Spleen (tissue), 11 donors: ENCODE results near the gene SZRD1. TPM values are rescaled to one million over a fixed set of nuclear protein-coding genes. Genes with fewer than 3 reads are reported as not detected.
A peak's percentile ranks its signal among the peaks of the same experiment; 100 is the strongest.

Experiments used
- DNase-seq: peaks from one replicate; pipeline ENCODE4 v3.0.0-alpha.2; 2020
- H3K27ac ChIP-seq, 8 donors: fragments of 200-600 bp; sonication (generic) in 7 of 8; 1 replicate in 4 of 8; 2 replicates in 4 of 8; pipeline versions ENCODE4 v1.5.0 to v1.8.0; 2016 to 2021; ENCODE audit warnings: inconsistent platforms in 4 of 8, mild to moderate bottlenecking in 4 of 8, moderate library complexity in 1 of 8
- H3K27me3 ChIP-seq, 7 donors: fragments of 200-600 bp; sonication (generic) in 6 of 7; replicated peaks in 1 of 7; 1 replicate in 4 of 7; 2 replicates in 3 of 7; pipeline versions ENCODE4 v1.5.0 to v1.8.0; 2016 to 2021; ENCODE audit warnings: inconsistent platforms in 3 of 7, mild to moderate bottlenecking in 1 of 7
- H3K36me3 ChIP-seq, 6 donors: fragments of 200-600 bp; sonication (generic) in 5 of 6; 1 replicate in 4 of 6; 2 replicates in 2 of 6; pipeline versions ENCODE4 v1.5.0 to v1.8.0; 2016 to 2021; ENCODE audit warnings: inconsistent platforms in 2 of 6
- H3K4me1 ChIP-seq, 6 donors: fragments of 200-600 bp; sonication (generic) in 5 of 6; 1 replicate in 3 of 6; 2 replicates in 3 of 6; pipeline versions ENCODE4 v1.5.0 to v1.8.0; 2016 to 2021; ENCODE audit warnings: inconsistent platforms in 3 of 6
- H3K4me3 ChIP-seq, 8 donors: fragments of 200-600 bp; sonication (generic) in 7 of 8; 1 replicate in 4 of 8; 2 replicates in 4 of 8; pipeline versions ENCODE4 v1.5.0 to v1.8.0; 2016 to 2021; ENCODE audit warnings: inconsistent platforms in 4 of 8, mild to moderate bottlenecking in 4 of 8, moderate library complexity in 2 of 8
- H3K9me3 ChIP-seq, 8 donors: fragments of 200-600 bp; sonication (generic) in 7 of 8; 1 replicate in 4 of 8; 2 replicates in 4 of 8; pipeline versions ENCODE4 v1.5.0 to v1.8.0; 2016 to 2021; ENCODE audit warnings: inconsistent platforms in 4 of 8
- POLR2A ChIP-seq, 3 donors: fragments of 450-650 bp; IDR thresholded peaks; one replicate each; pipeline ENCODE4 v1.5.1; 2017; ENCODE audit warnings: antibody characterized with exemption in 3 of 3, mild to moderate bottlenecking in 1 of 3
- POLR2AphosphoS5 ChIP-seq, 3 donors: sonication (generic); formaldehyde crosslinking; IDR thresholded peaks; one replicate each; pipeline ENCODE4 v1.5.1; 2017; ENCODE audit warnings: antibody characterized with exemption in 3 of 3
- WGBS, 5 donors: extraction: QIAGEN DNeasy Blood & Tissue Kit in 3 of 5; methylation state at CpG; one replicate each; pipeline versions ENCODE4 v1.1.5 to v1.1.7; 2013 to 2018; 5-methylcytosine and 5-hydroxymethylcytosine counted together
- intact Hi-C: fragments of 100-400 bp; cut with DNase I; formaldehyde crosslinking; loops from one replicate; pipeline ENCODE4 v1.15.0; 2023; ENCODE audit warnings: low total_unique reads
- polyA plus RNA-seq, 3 donors: library from polyadenylated mRNA; stranded (reverse); fragments of 200-250 nt; gene quantifications; one replicate each; pipeline ENCODE4 v1.2.1, GENCODE V29; 2013
- total RNA-seq, 7 donors: library from RNA; depleted of rRNA in 3 of 7; stranded (reverse); fragments of >200 nt in 3 of 7; fragmentation: NEBNext Ultra II Directional in 4 of 7; extraction: Animal tissue kit (Norgen Biotek cat#: 25700) in 4 of 7; gene quantifications; one replicate each; pipeline versions ENCODE4 v1.1.0 to v1.2.1, GENCODE V29; 2016 to 2021
- TF ChIP-seq, protein P1 (sequence below), 11 experiments: fragments of 200-600 bp in 7 of 11; fragments of 450-650 bp in 4 of 11; sonication (generic) in 4 of 11; IDR thresholded peaks in 8 of 11; conservative IDR thresholded peaks in 3 of 11; 1 replicate in 7 of 11; 2 replicates in 4 of 11; pipeline versions ENCODE4 v1.4.0 to v1.8.0; 2016 to 2021; ENCODE audit warnings: antibody characterized with exemption in 11 of 11, inconsistent platforms in 4 of 11, mild to moderate bottlenecking in 1 of 11
- donor health status: healthy with polysubstance abuse.
- donor health status: DM: no; HTN: no; CAD: no; lungs with moderate emphysema.
- donor health status: DM: no; HTN: no; CAD: no.
- donor health status: Bipolar disorder and iron deficiency.
- donor health status: healthy.
- donor health status: DM: no; HTN: no; CAD: no.
- donor health status: DM: yes; HTN: yes; CAD: no.

Gene SZRD1
- total and polyA plus RNA-seq, 10 donors: 37.8 to 129 (median 84.6) TPM

DNA sequence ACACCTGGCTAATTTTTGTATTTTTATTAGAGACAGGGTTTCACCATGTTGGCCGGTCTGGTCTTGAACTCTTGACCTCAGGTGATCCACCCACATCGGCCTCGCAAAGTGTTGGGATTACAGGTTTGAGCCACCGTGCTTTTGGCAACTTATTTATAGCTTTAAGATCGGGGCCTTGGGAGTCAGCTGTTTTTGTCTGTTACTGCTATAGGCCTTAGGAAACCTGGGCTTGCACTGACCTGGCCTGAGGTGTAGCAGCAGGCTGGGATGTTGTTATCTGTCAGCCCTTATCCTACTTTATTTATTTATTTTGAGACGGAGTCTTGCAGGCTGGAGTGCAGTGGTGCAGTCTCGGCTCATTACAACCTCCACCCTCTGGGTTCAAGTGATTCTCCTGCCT, 11.4 kb downstream of the SZRD1 start:
- TF ChIP-seq, protein P1, sequence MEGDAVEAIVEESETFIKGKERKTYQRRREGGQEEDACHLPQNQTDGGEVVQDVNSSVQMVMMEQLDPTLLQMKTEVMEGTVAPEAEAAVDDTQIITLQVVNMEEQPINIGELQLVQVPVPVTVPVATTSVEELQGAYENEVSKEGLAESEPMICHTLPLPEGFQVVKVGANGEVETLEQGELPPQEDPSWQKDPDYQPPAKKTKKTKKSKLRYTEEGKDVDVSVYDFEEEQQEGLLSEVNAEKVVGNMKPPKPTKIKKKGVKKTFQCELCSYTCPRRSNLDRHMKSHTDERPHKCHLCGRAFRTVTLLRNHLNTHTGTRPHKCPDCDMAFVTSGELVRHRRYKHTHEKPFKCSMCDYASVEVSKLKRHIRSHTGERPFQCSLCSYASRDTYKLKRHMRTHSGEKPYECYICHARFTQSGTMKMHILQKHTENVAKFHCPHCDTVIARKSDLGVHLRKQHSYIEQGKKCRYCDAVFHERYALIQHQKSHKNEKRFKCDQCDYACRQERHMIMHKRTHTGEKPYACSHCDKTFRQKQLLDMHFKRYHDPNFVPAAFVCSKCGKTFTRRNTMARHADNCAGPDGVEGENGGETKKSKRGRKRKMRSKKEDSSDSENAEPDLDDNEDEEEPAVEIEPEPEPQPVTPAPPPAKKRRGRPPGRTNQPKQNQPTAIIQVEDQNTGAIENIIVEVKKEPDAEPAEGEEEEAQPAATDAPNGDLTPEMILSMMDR (IDR thresholded peaks at IDR 0.05 in 8 of 11, conservative IDR thresholded peaks at IDR 0.05 in 3 of 11): no peak
- TF ChIP-seq POLR2AphosphoS5 (IDR thresholded peaks at IDR 0.05) (no peak), POLR2A (IDR thresholded peaks at IDR 0.05) (no peak)
- intact Hi-C loops: no loop called here
- DNase-seq: no peak
- Histone ChIP-seq H3K4me1 (peaks cover 33 to 100% (median 76%) of the 10 kb centered on the region in 6 donors), H3K27ac (peak overlapping the region in 1 of 8 donors; percentile 19), H3K4me3 (no peak overlapping the region), H3K27me3 (no peaks in the 10 kb centered on the region), H3K9me3 (no peaks in the 10 kb centered on the region), H3K36me3 (peaks cover 0 to 27% (median 0%) of the 10 kb centered on the region in 6 donors)
- WGBS, 5 donors: 72 to 84% (median 82%) methylated on average over 7 of the region's 7 CpGs

DNA sequence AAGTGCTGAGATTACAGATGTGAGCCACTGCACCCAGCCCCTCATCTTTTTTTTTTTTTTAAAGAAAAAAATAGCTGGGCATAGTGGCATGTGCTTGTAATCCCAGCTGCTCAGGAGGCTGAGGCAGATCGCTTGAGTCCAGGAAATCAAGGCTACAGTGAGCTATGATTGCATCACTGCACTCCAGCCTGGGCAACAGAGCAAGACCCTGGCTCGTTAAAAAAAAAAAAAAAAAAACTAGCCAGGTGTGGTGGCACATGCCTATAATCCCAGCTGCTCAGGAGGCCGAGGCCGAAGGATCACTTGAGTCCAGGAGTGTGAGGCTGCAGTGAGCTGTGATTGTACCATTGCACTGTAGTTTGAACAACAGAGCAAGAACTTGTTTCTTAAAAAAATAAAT, 13.8 kb downstream of the SZRD1 start:
- Histone ChIP-seq H3K4me3 (no peak overlapping the region), H3K27me3 (no peaks in the 10 kb centered on the region), H3K27ac (no peak overlapping the region), H3K36me3 (peaks cover 0 to 20% (median 0%) of the 10 kb centered on the region in 6 donors), H3K9me3 (no peaks in the 10 kb centered on the region), H3K4me1 (peaks cover 36 to 100% (median 73%) of the 10 kb centered on the region in 6 donors)
- TF ChIP-seq POLR2A (IDR thresholded peaks at IDR 0.05) (no peak), POLR2AphosphoS5 (IDR thresholded peaks at IDR 0.05) (no peak)
- TF ChIP-seq, protein P1 (IDR thresholded peaks at IDR 0.05 in 8 of 11, conservative IDR thresholded peaks at IDR 0.05 in 3 of 11): no peak
- intact Hi-C loops: no loop called here
- 70 to 76% (median 74%) methylated on average over 4 of the region's 4 CpGs for WGBS, 5 donors
- peak; percentile 7 for DNase-seq

DNA sequence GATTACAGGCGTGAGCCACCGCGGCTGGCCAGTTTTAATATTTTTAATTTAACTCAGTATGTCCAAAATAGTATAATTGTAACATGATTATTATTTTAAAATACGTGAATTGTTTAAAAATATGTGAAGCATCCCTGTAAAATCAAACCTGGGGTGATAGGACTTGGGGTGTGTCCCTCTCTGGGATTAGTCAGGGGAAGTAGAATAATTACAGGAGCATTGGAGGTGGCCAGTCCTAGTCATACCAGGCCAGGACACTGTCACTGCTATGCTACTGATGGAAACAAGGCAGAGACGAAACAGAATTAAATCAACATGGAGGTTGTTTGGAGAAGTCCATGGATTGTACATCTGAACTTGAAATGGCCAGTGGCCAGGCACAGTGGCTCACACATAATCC, 16.8 kb downstream of the SZRD1 start:
- no peak for DNase-seq
- H3K4me1 ChIP-seq: peaks cover 40 to 100% (median 79%) of the 10 kb centered on the region in 6 donors
- no peak overlapping the region for H3K27ac ChIP-seq
- peaks cover 0 to 23% (median 0%) of the 10 kb centered on the region in 6 donors for H3K36me3 ChIP-seq
- H3K27me3 ChIP-seq: no peaks in the 10 kb centered on the region
- no peaks in the 10 kb centered on the region for H3K9me3 ChIP-seq
- TF ChIP-seq POLR2A (IDR thresholded peaks at IDR 0.05): no peak
- TF ChIP-seq, protein P1 (IDR thresholded peaks at IDR 0.05 in 8 of 11, conservative IDR thresholded peaks at IDR 0.05 in 3 of 11): no peak
- no peak for TF ChIP-seq POLR2AphosphoS5 (IDR thresholded peaks at IDR 0.05)
- intact Hi-C loops: no loop called here
- H3K4me3 ChIP-seq: no peak overlapping the region
- WGBS, 5 donors: 90 to 97% (median 93%) methylated on average over 5 of the region's 5 CpGs

DNA sequence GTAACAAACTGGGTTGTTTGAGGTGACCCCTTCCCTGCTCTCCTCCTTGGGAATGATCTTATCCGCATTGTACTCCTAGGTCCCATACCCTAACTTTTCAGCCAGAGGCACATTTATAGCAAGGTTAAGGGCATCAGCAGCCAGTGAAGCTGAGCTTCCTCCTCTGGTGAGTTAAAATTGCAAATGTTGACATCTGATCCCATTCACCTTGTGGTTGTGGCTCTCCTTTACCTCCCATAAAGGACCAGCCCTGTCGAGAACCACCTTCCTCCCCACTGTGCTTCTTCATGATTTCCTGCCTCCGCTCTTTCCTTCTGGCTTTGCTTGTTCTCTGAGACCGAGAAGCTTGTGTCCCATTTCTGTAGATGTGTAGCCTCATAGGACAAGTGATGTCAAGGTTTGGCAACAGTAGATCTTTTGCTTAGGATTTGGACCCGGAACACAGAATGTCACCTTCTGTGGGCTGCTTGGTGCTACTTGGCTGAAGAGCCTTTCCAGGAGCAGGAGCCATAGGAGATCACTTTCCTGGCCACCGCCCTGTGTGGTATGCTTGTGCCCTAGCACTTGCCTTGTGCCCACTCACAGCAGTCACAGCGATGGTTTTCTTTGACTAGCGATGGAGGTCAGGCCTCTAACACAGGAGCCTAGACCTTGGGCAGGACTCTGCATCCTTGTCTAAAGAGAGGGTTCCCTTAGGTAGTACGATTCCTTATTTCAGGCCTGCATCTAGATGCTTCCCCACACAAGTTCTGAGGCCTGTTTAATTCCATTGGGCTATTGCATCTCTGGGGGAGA, 18.8 kb downstream of the SZRD1 start:
- intact Hi-C loops: no loop called here
- TF ChIP-seq POLR2AphosphoS5 (IDR thresholded peaks at IDR 0.05) (no peak), POLR2A (IDR thresholded peaks at IDR 0.05) (no peak)
- TF ChIP-seq, protein P1 (IDR thresholded peaks at IDR 0.05 in 8 of 11, conservative IDR thresholded peaks at IDR 0.05 in 3 of 11): no peak
- DNase-seq: no peak
- 86 to 93% (median 90%) methylated on average over 9 of the region's 9 CpGs for WGBS, 5 donors
- H3K27ac ChIP-seq: peak overlapping the region in 7 of 8 donors; percentile 63 to 78 (median 73)
- peaks cover 49 to 100% (median 78%) of the 10 kb centered on the region in 6 donors for H3K4me1 ChIP-seq
- H3K9me3 ChIP-seq: no peaks in the 10 kb centered on the region
- H3K36me3 ChIP-seq: peaks cover 0 to 17% (median 0%) of the 10 kb centered on the region in 6 donors
- H3K4me3 ChIP-seq: no peak overlapping the region
- no peaks in the 10 kb centered on the region for H3K27me3 ChIP-seq
